Superior temporal gyrus (tissue), 1 donor: ENCODE measurements around the gene C15orf61.
A peak's percentile ranks its signal among the peaks of the same experiment; 100 is the strongest.

Experiments
- DNase-seq: peaks from one replicate; pipeline ENCODE4 v3.0.0-alpha.2; 2016; ENCODE audit errors: extremely low spot score

C15orf61 gene

GRCh38 chr15:67521029-67521782, at the start of gene C15orf61:
C15orf61 (plus strand) TSS chr15:67521131; CDS start chr15:67521249, 118 bp downstream.
- peak; percentile 82 for DNase-seq

- DNase-seq = no peak
These were observed 48.0 kb upstream of the C15orf61 start for GRCh38 chr15:67472957-67473356.

- no peak for DNase-seq
These were observed 46.4 kb upstream of the C15orf61 start for GRCh38 chr15:67474405-67475110.

- DNase-seq = no peak
These were observed 41.0 kb upstream of the C15orf61 start for GRCh38 chr15:67479781-67480505.

GRCh38 chr15:67480741-67481140, 40.2 kb upstream of the C15orf61 start:
- DNase-seq = no peak

- DNase-seq = no peak
These were observed 39.3 kb upstream of the C15orf61 start for GRCh38 chr15:67481680-67482079.

- DNase-seq = no peak
These were observed 25.3 kb upstream of the C15orf61 start for GRCh38 chr15:67495585-67495984.

- peak; percentile 78 for DNase-seq
These were observed 19.6 kb upstream of the C15orf61 start for GRCh38 chr15:67501177-67501835.

GRCh38 chr15:67501836-67502461, 19.0 kb upstream of the C15orf61 start:
- DNase-seq = no peak

GRCh38 chr15:67504056-67504455, 16.9 kb upstream of the C15orf61 start:
- DNase-seq = no peak

- DNase-seq = no peak
These were observed 16.1 kb upstream of the C15orf61 start for GRCh38 chr15:67504796-67505195.

GRCh38 chr15:67505675-67506572, 15.0 kb upstream of the C15orf61 start:
- no peak for DNase-seq

- no peak for DNase-seq
These were observed 13.9 kb upstream of the C15orf61 start for GRCh38 chr15:67506775-67507747.

GRCh38 chr15:67508407-67508806, 12.5 kb upstream of the C15orf61 start:
- no peak for DNase-seq

- DNase-seq = no peak
These were observed 11.0 kb upstream of the C15orf61 start for GRCh38 chr15:67509918-67510317.

- no peak for DNase-seq
These were observed 10.2 kb upstream of the C15orf61 start for GRCh38 chr15:67510597-67511190.

- no peak for DNase-seq
These were observed 9.3 kb upstream of the C15orf61 start for GRCh38 chr15:67511606-67512005.

GRCh38 chr15:67512140-67512539, 8.8 kb upstream of the C15orf61 start:
- DNase-seq = no peak
